Measurements from ENCODE around the gene OSBPL2. TPM values are rescaled to one million over a fixed set of nuclear protein-coding genes. Genes with fewer than 3 reads are reported as not detected.

The OSBPL2 gene
- total RNA-seq, 1 experiment from 2014 or later: 36.9 TPM

DNA sequence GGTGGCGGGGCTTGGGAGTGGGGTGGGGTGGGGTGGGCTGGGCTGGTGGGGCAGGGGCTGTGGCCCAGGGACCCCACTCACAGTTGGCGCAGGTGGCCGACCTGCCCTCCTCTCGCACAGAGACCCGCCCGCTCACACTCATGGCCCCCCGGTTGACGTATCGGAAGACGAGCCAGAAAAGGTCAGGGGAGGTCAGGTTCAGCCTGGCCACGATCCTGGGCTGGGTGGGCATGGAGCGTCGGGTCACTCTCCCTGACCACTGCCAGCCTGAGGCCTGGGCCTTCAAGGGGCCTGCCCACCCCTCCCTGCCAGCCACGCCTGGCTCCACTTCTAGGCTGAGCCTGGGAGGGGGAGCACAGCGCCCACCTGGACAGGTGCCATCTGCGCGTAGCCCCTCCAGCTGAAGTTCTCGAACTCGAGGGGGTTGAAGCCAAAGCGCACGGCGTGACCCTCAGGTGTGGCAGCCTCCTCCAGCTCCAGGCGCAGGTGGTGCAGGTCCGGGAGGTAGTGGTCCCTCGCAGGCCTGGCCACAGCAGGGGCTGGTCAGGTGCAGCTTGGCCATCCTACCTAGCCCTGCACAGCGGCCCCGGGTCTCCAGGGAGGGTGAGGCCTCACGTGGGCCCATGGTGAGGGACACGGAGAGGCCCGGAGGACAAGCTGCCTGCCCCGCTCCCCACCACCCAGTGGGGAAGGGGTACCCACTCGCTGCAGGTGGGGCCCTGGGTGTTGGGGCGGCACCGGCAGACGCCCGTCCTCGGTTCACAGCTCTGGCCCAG, 95.7 kb downstream of the OSBPL2 start:
- no peak overlapping the region for H3K9ac ChIP-seq (ENCODE audit: low read length)
- no peaks in the 10 kb centered on the region for H3K9me2 ChIP-seq (ENCODE audit: insufficient read depth)
- H3K36me3 ChIP-seq (ENCODE audit: control insufficient read depth in 1 of 2, insufficient read depth in 2 of 2, low read length in 2 of 2): peaks cover 20 to 33% of the 10 kb centered on the region in 2 experiments; a peak in 3 of 4 replicates
- TF ChIP-seq, protein P1, sequence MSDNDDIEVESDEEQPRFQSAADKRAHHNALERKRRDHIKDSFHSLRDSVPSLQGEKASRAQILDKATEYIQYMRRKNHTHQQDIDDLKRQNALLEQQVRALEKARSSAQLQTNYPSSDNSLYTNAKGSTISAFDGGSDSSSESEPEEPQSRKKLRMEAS (IDR thresholded peaks at IDR 0.05): no peak
- TF ChIP-seq POLR2AphosphoS5 (IDR thresholded peaks at IDR 0.05; ENCODE audit: low read depth, low read length) (no peak), TCF7L2 (IDR thresholded peaks at IDR 0.05; ENCODE audit: borderline replicate concordance, extremely low read depth, insufficient read depth, insufficient read length) (no peak), POLR2A (IDR thresholded peaks at IDR 0.05; ENCODE audit: borderline replicate concordance, extremely low read depth, insufficient read depth, insufficient read length) (no peak), JUND (IDR thresholded peaks at IDR 0.05) (no peak), RAD21 (IDR thresholded peaks at IDR 0.05; ENCODE audit: low read depth) (no peak), YY1 (IDR thresholded peaks at IDR 0.05; ENCODE audit: extremely low read depth, insufficient replicate concordance, low read depth, low read length) (no peak), CBX3 (IDR thresholded peaks at IDR 0.05; ENCODE audit: low read depth) (no peak), ZFX (IDR thresholded peaks at IDR 0.05) (no peak), EGR1 (IDR thresholded peaks at IDR 0.05; ENCODE audit: low read depth) (no peak), ELF1 (IDR thresholded peaks at IDR 0.05; ENCODE audit: borderline replicate concordance, low read depth) (no peak), SRF (IDR thresholded peaks at IDR 0.05; ENCODE audit: low read depth) (no peak), SP1 (IDR thresholded peaks at IDR 0.05; ENCODE audit: low read depth) (no peak)
- TF ChIP-seq, protein P2, sequence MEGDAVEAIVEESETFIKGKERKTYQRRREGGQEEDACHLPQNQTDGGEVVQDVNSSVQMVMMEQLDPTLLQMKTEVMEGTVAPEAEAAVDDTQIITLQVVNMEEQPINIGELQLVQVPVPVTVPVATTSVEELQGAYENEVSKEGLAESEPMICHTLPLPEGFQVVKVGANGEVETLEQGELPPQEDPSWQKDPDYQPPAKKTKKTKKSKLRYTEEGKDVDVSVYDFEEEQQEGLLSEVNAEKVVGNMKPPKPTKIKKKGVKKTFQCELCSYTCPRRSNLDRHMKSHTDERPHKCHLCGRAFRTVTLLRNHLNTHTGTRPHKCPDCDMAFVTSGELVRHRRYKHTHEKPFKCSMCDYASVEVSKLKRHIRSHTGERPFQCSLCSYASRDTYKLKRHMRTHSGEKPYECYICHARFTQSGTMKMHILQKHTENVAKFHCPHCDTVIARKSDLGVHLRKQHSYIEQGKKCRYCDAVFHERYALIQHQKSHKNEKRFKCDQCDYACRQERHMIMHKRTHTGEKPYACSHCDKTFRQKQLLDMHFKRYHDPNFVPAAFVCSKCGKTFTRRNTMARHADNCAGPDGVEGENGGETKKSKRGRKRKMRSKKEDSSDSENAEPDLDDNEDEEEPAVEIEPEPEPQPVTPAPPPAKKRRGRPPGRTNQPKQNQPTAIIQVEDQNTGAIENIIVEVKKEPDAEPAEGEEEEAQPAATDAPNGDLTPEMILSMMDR (IDR thresholded peaks at IDR 0.05 in 2 of 3, conservative IDR thresholded peaks at IDR 0.05 in 1 of 3; ENCODE audit: borderline replicate concordance in 1 of 3, insufficient read depth in 1 of 3, low read depth in 2 of 3, low read length in 2 of 3): no peak
- TF ChIP-seq, protein P3, sequence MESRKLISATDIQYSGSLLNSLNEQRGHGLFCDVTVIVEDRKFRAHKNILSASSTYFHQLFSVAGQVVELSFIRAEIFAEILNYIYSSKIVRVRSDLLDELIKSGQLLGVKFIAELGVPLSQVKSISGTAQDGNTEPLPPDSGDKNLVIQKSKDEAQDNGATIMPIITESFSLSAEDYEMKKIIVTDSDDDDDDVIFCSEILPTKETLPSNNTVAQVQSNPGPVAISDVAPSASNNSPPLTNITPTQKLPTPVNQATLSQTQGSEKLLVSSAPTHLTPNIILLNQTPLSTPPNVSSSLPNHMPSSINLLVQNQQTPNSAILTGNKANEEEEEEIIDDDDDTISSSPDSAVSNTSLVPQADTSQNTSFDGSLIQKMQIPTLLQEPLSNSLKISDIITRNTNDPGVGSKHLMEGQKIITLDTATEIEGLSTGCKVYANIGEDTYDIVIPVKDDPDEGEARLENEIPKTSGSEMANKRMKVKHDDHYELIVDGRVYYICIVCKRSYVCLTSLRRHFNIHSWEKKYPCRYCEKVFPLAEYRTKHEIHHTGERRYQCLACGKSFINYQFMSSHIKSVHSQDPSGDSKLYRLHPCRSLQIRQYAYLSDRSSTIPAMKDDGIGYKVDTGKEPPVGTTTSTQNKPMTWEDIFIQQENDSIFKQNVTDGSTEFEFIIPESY (IDR thresholded peaks at IDR 0.05; ENCODE audit: extremely low read depth, insufficient replicate concordance, low read length): no peak
- TF ChIP-seq, protein P4, sequence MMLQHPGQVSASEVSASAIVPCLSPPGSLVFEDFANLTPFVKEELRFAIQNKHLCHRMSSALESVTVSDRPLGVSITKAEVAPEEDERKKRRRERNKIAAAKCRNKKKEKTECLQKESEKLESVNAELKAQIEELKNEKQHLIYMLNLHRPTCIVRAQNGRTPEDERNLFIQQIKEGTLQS (IDR thresholded peaks at IDR 0.05): no peak
- H4K20me1 ChIP-seq (ENCODE audit: insufficient read depth): no peaks in the 10 kb centered on the region
- ChIA-PET POLR2A (no interaction called here), CTCF (no interaction called here), RAD21 (ENCODE audit: low non-redundant PET in 1 of 2, low total read pairs in 2 of 2, uncharacterized antibody in 2 of 2, unreplicated experiment in 2 of 2) (no interaction called here)
- H3K4me1 ChIP-seq (ENCODE audit: control insufficient read depth in 1 of 2, insufficient read depth in 2 of 2, low read length in 2 of 2): no peaks in the 10 kb centered on the region
- H3K79me2 ChIP-seq (ENCODE audit: insufficient read depth, low read length): no peaks in the 10 kb centered on the region
- H3K4me3 ChIP-seq (replicated peaks in 1 of 2; ENCODE audit: low read depth in 1 of 2, low read length in 2 of 2): no peak overlapping the region
- no peaks in the 10 kb centered on the region for H3K9me3 ChIP-seq (ENCODE audit: control insufficient read depth in 1 of 2, insufficient read depth in 1 of 2, low read depth in 1 of 2, low read length in 2 of 2)
- intact Hi-C loops (cut with micrococcal nuclease): no loop called here
- H3K27me3 ChIP-seq (ENCODE audit: insufficient read depth, low read length): no peaks in the 10 kb centered on the region
- H2AFZ ChIP-seq (ENCODE audit: low read depth, low read length, poor library complexity, severe bottlenecking): no peak overlapping the region
- BruUV-seq (replicated peaks): no TSS peak
- ATAC-seq (no peak), DNase-seq (ENCODE audit: low read depth, low spot score) (no peak)
- H3K27ac ChIP-seq (ENCODE audit: low read depth, low read length): no peak overlapping the region
- no peak overlapping the region for H3K4me2 ChIP-seq (ENCODE audit: low read length)

Measured in HCT116 (cell line).